NCI-H69 (cell line): ENCODE data around the gene RING1.
A peak's percentile ranks its signal among the peaks of the same experiment; 100 is the strongest.
"Not testable (repeated sequence)": the region's sequence is repeated elsewhere in the genome, so short reads cannot be mapped to it uniquely, and the experiment has no call there.

Source experiments
- DNase-seq: peaks from one replicate; lab custom pipeline; 2025; lab: John Stamatoyannopoulos, UW

Gene RING1

GRCh38 chr6:33206027-33206863, 2.1 kb upstream of the RING1 start:
- DNase-seq, result no peak

DNA sequence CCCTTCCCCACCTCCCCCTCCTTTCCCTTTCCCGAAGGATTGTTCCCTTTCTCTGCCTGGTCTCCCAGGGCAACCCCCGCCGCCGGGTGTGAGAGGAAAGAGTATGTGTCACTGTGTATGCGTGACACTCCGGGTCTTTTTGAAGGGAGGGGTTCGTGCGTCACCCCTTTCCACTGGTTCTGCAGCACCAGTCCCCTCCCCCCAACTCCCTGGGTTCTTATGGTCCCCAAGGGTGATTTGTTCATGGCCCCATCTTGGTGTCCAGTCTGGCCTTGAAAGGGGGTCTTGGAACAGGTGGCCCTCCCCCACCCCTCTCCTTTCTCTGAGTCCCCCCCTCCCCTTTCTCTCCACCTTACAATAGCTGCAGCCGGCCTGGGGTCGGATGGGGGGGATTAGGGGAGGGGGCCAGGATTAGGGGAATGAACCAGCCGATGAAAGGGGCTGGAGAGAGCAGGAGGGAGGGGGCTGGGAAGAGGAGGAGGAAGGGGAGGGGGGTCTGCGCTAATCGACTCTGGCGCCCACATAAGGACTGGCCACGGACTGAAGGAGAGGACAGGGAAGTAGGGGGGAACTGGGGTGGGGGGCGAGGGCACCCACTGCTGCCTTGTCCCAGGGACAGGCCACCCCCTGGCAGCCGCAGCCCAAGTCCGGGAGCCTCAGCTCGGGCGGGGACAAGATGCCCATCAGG, 1.3 kb upstream of the RING1 start:
- DNase-seq, result peak; percentile 59

DNA sequence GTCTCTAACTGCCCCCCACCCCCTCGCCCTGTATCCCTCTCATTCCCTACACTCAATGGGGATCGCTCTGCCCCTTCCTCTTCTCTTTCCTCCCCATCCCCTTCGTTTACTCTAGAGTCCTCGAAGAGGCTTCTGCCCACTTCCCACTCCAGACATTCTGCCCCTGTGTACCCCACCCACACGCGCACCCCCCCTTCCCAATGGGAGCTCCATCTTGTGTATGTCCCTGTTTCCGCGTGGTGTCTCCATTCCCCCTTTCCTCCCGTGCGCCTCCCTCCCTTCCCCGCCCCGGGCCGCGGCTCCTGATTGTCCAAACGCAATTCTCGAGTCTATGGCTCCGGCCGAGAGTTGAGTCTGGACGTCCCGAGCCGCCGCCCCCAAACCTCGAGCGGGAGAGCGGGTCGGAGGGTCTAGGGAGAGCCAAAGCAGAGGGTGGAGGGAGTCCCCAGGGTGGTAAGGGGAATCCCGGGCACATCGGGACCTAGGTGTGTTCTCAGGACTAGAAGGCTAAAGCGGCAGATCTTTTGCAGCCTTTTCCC, 679 bp upstream of the RING1 start:
- DNase-seq, result peak; percentile 69

DNA sequence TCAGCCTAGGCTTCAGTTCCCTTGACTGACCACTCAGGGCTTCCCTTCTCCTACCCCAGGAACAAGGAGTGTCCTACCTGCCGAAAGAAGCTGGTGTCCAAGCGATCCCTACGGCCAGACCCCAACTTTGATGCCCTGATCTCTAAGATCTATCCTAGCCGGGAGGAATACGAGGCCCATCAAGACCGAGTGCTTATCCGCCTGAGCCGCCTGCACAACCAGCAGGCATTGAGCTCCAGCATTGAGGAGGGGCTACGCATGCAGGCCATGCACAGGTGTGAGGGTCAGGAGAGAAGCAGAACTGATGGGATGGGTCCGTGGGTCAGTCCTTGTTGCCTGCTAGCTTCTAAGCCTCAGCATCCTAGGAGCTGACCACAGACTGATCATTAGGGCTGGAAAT, 1.6 kb downstream of the RING1 start:
- DNase-seq, result no peak

- DNase-seq, result no peak
Observed at GRCh38 chr6:33211136-33211535, 2.8 kb downstream of the RING1 start.

GRCh38 chr6:33211666-33212422, 3.5 kb downstream of the RING1 start:
- DNase-seq, result no peak

- DNase-seq, result no peak
Observed at GRCh38 chr6:33212857-33213165, 4.5 kb downstream of the RING1 start.

- DNase-seq, result peak; percentile 56
Observed at GRCh38 chr6:33213166-33213988, 5.1 kb downstream of the RING1 start.

GRCh38 chr6:33213989-33214335, 5.7 kb downstream of the RING1 start:
- DNase-seq, result no peak

DNA sequence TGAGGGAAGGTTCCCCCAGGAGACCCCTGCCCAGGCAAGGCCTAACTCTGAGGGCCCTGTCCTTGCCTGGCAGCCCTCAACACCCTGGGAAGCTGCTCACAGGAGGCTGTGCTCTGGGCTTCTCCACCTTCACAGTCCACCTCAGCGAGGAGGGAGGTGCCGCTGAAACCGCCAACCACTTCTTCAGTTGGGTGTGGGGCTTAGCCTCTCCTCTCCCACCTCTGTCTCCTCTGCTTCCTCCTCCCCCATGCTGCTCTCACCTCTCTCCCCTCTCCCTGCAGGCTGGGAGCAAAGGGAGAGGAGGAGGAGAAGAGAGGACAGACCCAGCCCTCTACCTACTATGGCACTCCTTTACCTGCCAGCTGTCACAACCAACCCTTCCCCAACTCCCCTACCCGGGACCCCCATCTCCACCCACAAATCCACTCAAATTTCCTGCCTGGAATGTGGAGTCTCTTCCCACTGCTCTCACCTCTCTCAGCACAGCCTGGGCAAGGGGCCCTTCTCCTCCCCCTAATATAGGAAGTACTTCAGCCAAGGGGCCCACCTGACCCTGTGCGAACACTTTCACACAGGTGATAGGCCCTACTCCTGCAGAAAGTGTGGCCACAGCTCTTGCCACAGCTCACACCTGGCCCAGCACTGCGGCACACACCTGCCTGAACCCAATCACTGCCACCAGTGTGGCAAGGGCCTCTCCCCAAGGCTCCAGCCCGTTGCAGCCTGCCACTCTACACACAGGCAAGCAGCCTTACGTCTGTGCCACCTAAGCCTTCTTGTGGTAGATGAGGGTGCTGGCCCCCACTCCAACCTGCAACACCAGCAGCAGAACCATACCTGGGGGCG, 7.2 kb downstream of the RING1 start:
- no peak for DNase-seq

DNA sequence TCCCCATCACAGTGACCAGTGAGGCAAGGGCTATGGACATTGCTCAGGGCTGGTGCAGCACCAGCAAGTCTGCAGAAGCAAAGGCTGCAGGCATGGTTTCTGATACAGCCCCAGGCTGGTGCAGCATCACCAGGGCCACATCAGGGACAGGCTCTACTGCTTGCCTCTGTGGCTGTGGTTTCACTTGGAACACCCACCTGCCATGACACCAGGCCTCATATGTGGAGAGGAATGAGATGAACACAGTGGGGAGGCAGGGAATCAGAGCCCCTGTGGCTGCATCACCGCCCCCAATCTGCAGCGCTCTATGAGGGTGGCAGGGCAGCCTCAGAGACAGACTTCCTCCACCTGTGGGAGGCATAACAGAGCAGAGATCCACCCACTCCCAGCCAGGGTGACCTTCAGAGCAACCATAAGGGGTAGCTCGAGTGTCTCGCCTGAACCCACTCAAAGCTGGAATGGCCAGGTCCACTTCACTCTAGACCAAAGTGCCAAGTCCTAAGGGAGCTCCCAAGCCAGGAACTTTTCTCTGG, 7.9 kb downstream of the RING1 start:
- no peak for DNase-seq

- no peak for DNase-seq
Observed at GRCh38 chr6:33217246-33217645, 8.9 kb downstream of the RING1 start.

DNA sequence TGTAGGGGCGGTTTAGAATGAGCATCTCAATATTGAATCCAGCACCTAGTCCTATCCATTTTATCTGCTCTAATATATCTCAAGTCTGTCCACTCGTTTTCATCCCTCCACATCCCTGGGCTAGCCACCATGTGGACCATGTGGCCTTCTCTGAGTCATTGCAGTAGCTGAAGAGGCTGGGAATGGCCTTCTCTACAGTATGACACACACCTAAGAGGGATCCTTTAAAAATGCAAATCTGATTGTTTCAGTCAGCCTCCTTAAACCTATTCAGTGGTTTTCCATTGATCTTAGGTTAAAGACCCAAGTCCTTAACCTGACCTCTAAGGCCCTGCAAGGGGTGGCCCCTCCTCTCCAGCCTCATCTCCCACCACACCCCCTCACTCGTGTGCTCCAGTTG, 9.4 kb downstream of the RING1 start:
- no peak for DNase-seq

GRCh38 chr6:33226503-33227120, 18.3 kb downstream of the RING1 start:
- not testable (repeated sequence) for DNase-seq

DNA sequence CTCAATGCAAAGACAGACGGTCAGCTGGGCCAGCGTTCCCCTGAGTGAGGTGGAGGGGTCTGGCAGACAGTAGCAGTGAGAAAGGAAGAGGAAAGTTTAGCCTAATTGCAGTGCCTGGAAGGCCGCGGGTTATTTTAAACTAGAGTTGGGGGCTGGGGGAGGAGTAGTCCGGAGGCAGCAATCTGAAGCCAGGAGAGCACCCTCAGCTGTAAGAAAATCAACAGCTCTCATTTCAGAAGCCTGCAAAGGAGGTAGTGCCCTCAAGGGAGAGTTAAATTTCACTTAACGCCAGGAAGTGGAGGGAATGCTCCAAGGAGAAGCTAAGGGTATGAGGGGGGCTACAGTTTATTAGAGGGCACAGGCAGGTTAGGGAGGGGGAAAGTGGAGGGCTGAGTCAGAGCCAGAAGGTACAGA, 26.9 kb downstream of the RING1 start:
- DNase-seq, result peak; percentile 64

- no peak for DNase-seq
Observed at GRCh38 chr6:33236328-33236727, 28.0 kb downstream of the RING1 start.

GRCh38 chr6:33236852-33237251, 28.6 kb downstream of the RING1 start:
- no peak for DNase-seq

DNA sequence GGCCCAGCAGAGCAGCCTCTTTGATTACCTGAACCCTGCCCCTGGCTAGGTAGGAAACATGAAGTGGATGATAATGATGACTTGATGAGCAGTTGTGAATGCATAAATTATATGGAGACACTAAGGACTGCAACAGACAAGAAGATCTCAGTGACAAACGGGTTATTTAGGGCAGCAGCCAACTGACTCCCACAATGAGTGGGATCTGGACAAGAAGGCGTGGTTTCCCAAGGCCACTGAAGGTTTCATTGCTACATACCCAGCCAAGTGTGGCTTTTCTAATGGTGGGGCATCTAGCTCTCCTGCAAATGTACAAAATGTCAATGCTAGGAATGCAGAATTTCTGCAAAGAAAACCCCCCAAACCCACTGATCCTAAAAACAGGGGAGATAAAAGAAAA, 29.4 kb downstream of the RING1 start:
- DNase-seq, result no peak

DNA sequence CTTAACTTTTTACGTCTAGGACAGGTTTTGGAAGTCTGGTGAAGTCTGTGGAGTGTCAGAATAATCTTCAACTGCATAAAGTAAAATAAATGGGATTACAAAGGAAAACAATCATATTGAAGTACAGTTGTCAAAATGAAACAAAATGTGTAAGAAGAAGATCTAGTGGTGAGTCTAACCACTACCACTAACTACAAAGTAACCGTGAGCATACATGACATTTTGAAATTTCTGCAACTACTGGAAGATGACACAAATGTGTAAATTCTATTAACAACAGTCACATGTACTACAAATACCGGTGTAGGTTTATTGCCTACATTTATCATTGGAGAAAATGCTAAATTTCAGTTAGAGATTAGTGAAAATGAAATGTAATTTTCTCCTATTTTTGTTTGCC, 33.7 kb downstream of the RING1 start:
- DNase-seq, result no peak

GRCh38 chr6:33243476-33243875, 35.2 kb downstream of the RING1 start:
- DNase-seq, result no peak
